Measurements from ENCODE around the gene IL15RA. TPM values are rescaled to one million over a fixed set of nuclear protein-coding genes. Genes with fewer than 3 reads are reported as not detected.
A peak's percentile ranks its signal among the peaks of the same experiment; 100 is the strongest.

Gene IL15RA
- total and polyA plus RNA-seq, 10 donors: 9.9 to 37.4 (median 21.0) TPM

- no peaks in the 10 kb centered on the region for H3K36me3 ChIP-seq
- H3K4me3 ChIP-seq: no peak overlapping the region
- TF ChIP-seq CTCF (IDR thresholded peaks at IDR 0.05 in 8 of 11, conservative IDR thresholded peaks at IDR 0.05 in 3 of 11): no peak
- TF ChIP-seq POLR2AphosphoS5 (IDR thresholded peaks at IDR 0.05): no peak
- no peak for TF ChIP-seq POLR2A (IDR thresholded peaks at IDR 0.05)
- H3K27ac ChIP-seq: no peak overlapping the region
- H3K9me3 ChIP-seq: no peaks in the 10 kb centered on the region
- peaks cover 2 to 17% (median 14%) of the 10 kb centered on the region in 6 donors for H3K4me1 ChIP-seq
- intact Hi-C loops (cut with DNase I; ENCODE audit: low total_unique reads): no loop called here
- no peaks in the 10 kb centered on the region for H3K27me3 ChIP-seq (replicated peaks in 1 of 7)
- 86 to 97% (median 90%) methylated on average over 9 of the region's 9 CpGs for WGBS, 5 donors
- no peak for DNase-seq
These were observed 4.2 kb upstream of the IL15RA start for GRCh38 chr10:5981529-5981928.

- Histone ChIP-seq H3K27me3 (replicated peaks in 1 of 7) (no peaks in the 10 kb centered on the region), H3K4me3 (peak overlapping the region; percentile 79 to 100 (median 96)), H3K36me3 (no peaks in the 10 kb centered on the region), H3K4me1 (peaks cover 24 to 48% (median 37%) of the 10 kb centered on the region in 6 donors), H3K9me3 (no peaks in the 10 kb centered on the region), H3K27ac (peak overlapping the region; percentile 86 to 99 (median 97))
- TF ChIP-seq POLR2AphosphoS5 (IDR thresholded peaks at IDR 0.05): no peak
- no peak for TF ChIP-seq CTCF (IDR thresholded peaks at IDR 0.05 in 8 of 11, conservative IDR thresholded peaks at IDR 0.05 in 3 of 11)
- TF ChIP-seq POLR2A (IDR thresholded peaks at IDR 0.05): no peak
- no peak for DNase-seq
- intact Hi-C loops (cut with DNase I; ENCODE audit: low total_unique reads): loop anchor here (10.0 kb wide), 1 partner anchor 83 kb away; the partner anchor contains the start of gene FBH1
- WGBS, 5 donors: 11 to 22% (median 14%) methylated on average over 6 of the region's 6 CpGs
These were observed 817 bp upstream of the IL15RA start for GRCh38 chr10:5978230-5978489.

GRCh38 chr10:5976512-5977470 is 552 bp downstream of the IL15RA start:
- peak overlapping the region; percentile 79 to 100 (median 96) for H3K4me3 ChIP-seq
- peak; percentile 89 for DNase-seq
- H3K27ac ChIP-seq: peak overlapping the region; percentile 86 to 99 (median 97)
- intact Hi-C loops (cut with DNase I; ENCODE audit: low total_unique reads): loop anchor here (10.0 kb wide), 1 partner anchor 82 kb away; the partner anchor contains the start of gene FBH1
- H3K27me3 ChIP-seq (replicated peaks in 1 of 7): no peaks in the 10 kb centered on the region
- H3K4me1 ChIP-seq: peaks cover 24 to 61% (median 48%) of the 10 kb centered on the region in 6 donors
- H3K36me3 ChIP-seq: no peaks in the 10 kb centered on the region
- 1% methylated on average over 35 to 82 of the region's 82 CpGs for WGBS, 5 donors
- TF ChIP-seq CTCF (IDR thresholded peaks at IDR 0.05 in 8 of 11, conservative IDR thresholded peaks at IDR 0.05 in 3 of 11): peak in 1 of 11 experiments; percentile 22
- no peak for TF ChIP-seq POLR2A (IDR thresholded peaks at IDR 0.05)
- H3K9me3 ChIP-seq: no peaks in the 10 kb centered on the region
